Upper lobe of left lung (tissue), 4 donors: ENCODE measurements around the gene NAPSA.

ENCODE experiments used
- CTCF ChIP-seq, 6 experiments: fragments of 450-650 bp in 4 of 6; fragments of 200-600 bp in 2 of 6; sonication (generic) in 2 of 6; IDR thresholded peaks; one replicate each; pipeline ENCODE4 v1.5.1; 2016 to 2019; ENCODE audit warnings: antibody characterized with exemption in 6 of 6
- POLR2A ChIP-seq, 4 donors: fragments of 450-650 bp; IDR thresholded peaks; one replicate each; pipeline ENCODE4 v1.5.1; 2016 to 2017; ENCODE audit warnings: antibody characterized with exemption in 4 of 4, mild to moderate bottlenecking in 2 of 4
- POLR2AphosphoS5 ChIP-seq, 2 donors: sonication (generic); formaldehyde crosslinking; IDR thresholded peaks; one replicate each; pipeline ENCODE4 v1.5.1; 2017; ENCODE audit warnings: antibody characterized with exemption in 2 of 2

GRCh38 chr19:50352242-50352641 lies 13.2 kb downstream of the NAPSA start:
- TF ChIP-seq CTCF (IDR thresholded peaks at IDR 0.05): no peak
- TF ChIP-seq POLR2A (IDR thresholded peaks at IDR 0.05): no peak
- no peak for TF ChIP-seq POLR2AphosphoS5 (IDR thresholded peaks at IDR 0.05)
